Measurements from ENCODE around the gene ACTL7A.
"Not testable (repeated sequence)": the region's sequence is repeated elsewhere in the genome, so short reads cannot be mapped to it uniquely, and the experiment has no call there.

Gene ACTL7A

GRCh38 chr9:108866001-108866420 is 3.9 kb downstream of the ACTL7A start:
- in situ Hi-C loops (cut with HindIII; ENCODE audit: low pct_ligation_motif_present, low pct_unique_long_range_greater_than_20kb, low sequenced_read_pairs), result no loop called here

GRCh38 chr9:108867116-108867515 is 5.0 kb downstream of the ACTL7A start:
- DNase-seq, result no peak
- in situ Hi-C loops (cut with HindIII; ENCODE audit: low pct_ligation_motif_present, low pct_unique_long_range_greater_than_20kb, low sequenced_read_pairs), result no loop called here

More at GRCh38 chr9:108866001-108866420, 3.9 kb downstream of the ACTL7A start:
- DNase-seq, result no peak

GRCh38 chr9:108867829-108868228 is 5.8 kb downstream of the ACTL7A start:
- in situ Hi-C loops (cut with HindIII; ENCODE audit: low pct_ligation_motif_present, low pct_unique_long_range_greater_than_20kb, low sequenced_read_pairs), result no loop called here
- no peak for DNase-seq

GRCh38 chr9:108869092-108869725 is 7.1 kb downstream of the ACTL7A start:
- DNase-seq, result peak; percentile 66
- in situ Hi-C loops (cut with HindIII; ENCODE audit: low pct_ligation_motif_present, low pct_unique_long_range_greater_than_20kb, low sequenced_read_pairs), result no loop called here

GRCh38 chr9:108874058-108874788 is 12.2 kb downstream of the ACTL7A start:
- DNase-seq, result no peak
- in situ Hi-C loops (cut with HindIII; ENCODE audit: low pct_ligation_motif_present, low pct_unique_long_range_greater_than_20kb, low sequenced_read_pairs), result no loop called here

GRCh38 chr9:108876425-108876824 is 14.4 kb downstream of the ACTL7A start:
- DNase-seq, result no peak
- in situ Hi-C loops (cut with HindIII; ENCODE audit: low pct_ligation_motif_present, low pct_unique_long_range_greater_than_20kb, low sequenced_read_pairs), result no loop called here

GRCh38 chr9:108877524-108877923 is 15.5 kb downstream of the ACTL7A start:
- no peak for DNase-seq
- in situ Hi-C loops (cut with HindIII; ENCODE audit: low pct_ligation_motif_present, low pct_unique_long_range_greater_than_20kb, low sequenced_read_pairs), result no loop called here

- in situ Hi-C loops (cut with HindIII; ENCODE audit: low pct_ligation_motif_present, low pct_unique_long_range_greater_than_20kb, low sequenced_read_pairs), result no loop called here
- no peak for DNase-seq
These were observed 18.8 kb downstream of the ACTL7A start for GRCh38 chr9:108880738-108881316.

GRCh38 chr9:108882052-108882888 is 20.2 kb downstream of the ACTL7A start:
- in situ Hi-C loops (cut with HindIII; ENCODE audit: low pct_ligation_motif_present, low pct_unique_long_range_greater_than_20kb, low sequenced_read_pairs), result no loop called here
- DNase-seq, result no peak

- in situ Hi-C loops (cut with HindIII; ENCODE audit: low pct_ligation_motif_present, low pct_unique_long_range_greater_than_20kb, low sequenced_read_pairs), result no loop called here
- no peak for DNase-seq
These were observed 21.0 kb downstream of the ACTL7A start for GRCh38 chr9:108883085-108883484.

- in situ Hi-C loops (cut with HindIII; ENCODE audit: low pct_ligation_motif_present, low pct_unique_long_range_greater_than_20kb, low sequenced_read_pairs), result no loop called here
- DNase-seq, result no peak
These were observed 22.6 kb downstream of the ACTL7A start for GRCh38 chr9:108884701-108885100.

- in situ Hi-C loops (cut with HindIII; ENCODE audit: low pct_ligation_motif_present, low pct_unique_long_range_greater_than_20kb, low sequenced_read_pairs), result no loop called here
- no peak for DNase-seq
These were observed 23.7 kb downstream of the ACTL7A start for GRCh38 chr9:108885643-108886348.

- DNase-seq; in situ Hi-C loops (cut with HindIII; ENCODE audit: low pct_ligation_motif_present, low pct_unique_long_range_greater_than_20kb, low sequenced_read_pairs): not testable (repeated sequence)
These were observed 24.7 kb downstream of the ACTL7A start for GRCh38 chr9:108886594-108887271.

- in situ Hi-C loops (cut with HindIII; ENCODE audit: low pct_ligation_motif_present, low pct_unique_long_range_greater_than_20kb, low sequenced_read_pairs), result no loop called here
- DNase-seq, result peak; percentile 33
These were observed 27.6 kb downstream of the ACTL7A start for GRCh38 chr9:108889649-108890067.

- in situ Hi-C loops (cut with HindIII; ENCODE audit: low pct_ligation_motif_present, low pct_unique_long_range_greater_than_20kb, low sequenced_read_pairs), result no loop called here
These were observed 32.3 kb downstream of the ACTL7A start for GRCh38 chr9:108894225-108894997.

GRCh38 chr9:108897324-108898096 is 35.4 kb downstream of the ACTL7A start:
- DNase-seq, result no peak
- in situ Hi-C loops (cut with HindIII; ENCODE audit: low pct_ligation_motif_present, low pct_unique_long_range_greater_than_20kb, low sequenced_read_pairs), result no loop called here

More at GRCh38 chr9:108894225-108894997, 32.3 kb downstream of the ACTL7A start:
- DNase-seq, result no peak

Measured in ACHN (cell line).